COLO829 (cell line): Measurements from ENCODE around the gene LYZL6.
A peak's percentile ranks its signal among the peaks of the same experiment; 100 is the strongest.
"Not testable (repeated sequence)": the region's sequence is repeated elsewhere in the genome, so short reads cannot be mapped to it uniquely, and the experiment has no call there.

Experiments
- DNase-seq: peaks from one replicate; pipeline ENCODE4 v3.0.0; 2012; ENCODE audit warnings: low spot score

LYZL6 gene

DNA sequence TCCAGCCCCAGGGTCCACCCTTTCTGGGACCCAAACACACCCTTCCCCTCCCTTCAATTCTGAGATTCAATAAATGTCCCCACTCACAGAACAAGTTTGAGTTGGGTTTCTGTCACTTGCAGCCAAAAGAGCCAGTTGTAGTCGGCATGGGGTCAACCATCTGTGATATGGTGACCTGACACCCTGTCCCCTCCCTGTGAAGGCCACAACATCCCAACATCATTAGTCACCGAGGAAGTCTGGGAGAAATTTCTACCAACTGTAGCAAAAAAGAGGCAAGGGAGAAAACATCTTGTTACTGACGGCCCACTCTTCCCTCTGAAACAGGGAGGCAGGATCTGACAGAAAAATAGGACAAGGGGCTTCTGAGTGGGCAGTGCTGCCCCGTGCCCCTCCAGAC is 638 bp upstream of the LYZL6 start:
- DNase-seq: no peak

- DNase-seq: no peak
These were observed 826 bp downstream of the LYZL6 start for GRCh38 chr17:35942588-35943186.

GRCh38 chr17:35938492-35938891 is 5.0 kb downstream of the LYZL6 start:
- DNase-seq: not testable (repeated sequence)

GRCh38 chr17:35936063-35936462 is 7.5 kb downstream of the LYZL6 start:
- DNase-seq: no peak

GRCh38 chr17:35934760-35935159 is 8.8 kb downstream of the LYZL6 start:
- no peak for DNase-seq

GRCh38 chr17:35932586-35932985 is 10.9 kb downstream of the LYZL6 start:
- DNase-seq: no peak

DNA sequence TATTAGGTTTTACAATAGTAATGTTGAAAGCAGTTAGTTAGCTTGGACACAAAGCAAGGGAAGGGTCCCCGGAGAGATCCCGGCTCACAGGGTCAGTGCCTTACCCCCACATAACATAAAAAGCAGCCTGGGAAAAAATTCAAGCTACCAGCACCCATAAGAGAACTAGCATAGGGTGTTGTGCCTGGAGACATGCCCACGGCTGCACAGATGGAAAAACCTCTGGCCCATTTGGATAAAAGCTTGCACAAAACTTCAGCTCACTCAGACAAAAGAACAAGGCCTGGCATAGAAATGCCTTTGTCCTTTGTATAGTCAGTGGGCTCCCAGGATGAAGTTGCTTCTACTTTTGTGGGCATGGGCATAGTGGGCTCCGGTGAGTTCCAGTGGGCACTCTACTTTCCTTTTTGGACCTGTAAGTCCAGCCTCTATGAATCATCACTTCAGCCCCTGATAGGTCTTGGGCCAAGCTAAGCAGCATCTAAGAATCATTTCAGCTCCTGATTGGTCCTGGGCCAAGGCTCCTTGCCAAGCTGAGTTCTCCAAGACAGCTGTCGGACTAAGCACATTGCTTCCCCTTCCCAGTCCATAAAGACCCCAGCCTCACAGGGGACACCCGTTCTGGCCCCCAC is 11.6 kb downstream of the LYZL6 start:
- DNase-seq: no peak

DNA sequence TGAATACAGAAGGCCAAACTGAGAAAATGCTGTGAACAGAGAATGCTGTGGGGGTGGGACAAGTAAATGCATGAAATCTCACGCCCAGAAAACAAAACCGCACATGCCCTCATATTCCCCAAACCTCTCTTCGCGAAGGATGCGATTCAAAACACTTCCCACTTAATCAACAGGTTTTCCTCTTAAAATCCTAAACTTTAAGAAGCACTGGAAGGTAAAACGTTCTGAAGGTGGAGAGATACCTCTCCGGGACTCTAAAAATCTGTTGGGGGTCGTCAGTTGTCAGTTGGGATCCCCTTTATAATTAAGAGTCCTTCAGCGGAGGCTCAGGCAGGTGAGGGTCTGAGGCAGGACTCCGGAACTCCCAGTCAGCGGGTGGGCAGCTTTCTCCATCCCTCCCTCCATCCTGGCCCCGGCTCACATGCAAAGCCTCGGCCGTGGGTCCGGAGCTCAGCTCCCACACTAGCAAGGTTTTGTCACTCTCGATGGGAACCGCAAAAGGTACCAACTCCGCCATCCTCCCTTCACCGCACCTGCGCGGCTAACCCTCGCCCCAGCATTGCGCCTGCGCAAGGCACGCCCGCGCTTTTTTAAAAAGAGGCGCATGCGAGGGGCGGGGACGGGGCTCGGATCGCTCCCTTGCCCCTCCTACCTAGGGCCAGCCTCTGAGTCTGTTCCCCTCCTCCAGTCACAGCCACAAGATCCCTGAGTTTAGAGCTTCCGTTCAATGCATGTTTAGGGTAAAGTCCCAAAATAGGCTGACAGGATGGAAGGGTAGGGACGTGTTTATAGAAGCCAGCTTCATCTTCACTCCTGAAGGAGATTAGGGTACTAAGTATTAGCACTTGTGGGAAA is 13.1 kb downstream of the LYZL6 start, which contains the start of gene RDM1:
Gene RDM1 (minus strand): TSS at position 563 of the 855 bp plus-strand sequence. CDS start 46 bp downstream, at position 517.
- DNase-seq: peak; percentile 95

GRCh38 chr17:35927714-35928113 is 15.8 kb downstream of the LYZL6 start:
- no peak for DNase-seq

- DNase-seq: no peak
These were observed 19.9 kb downstream of the LYZL6 start for GRCh38 chr17:35923609-35924114.

DNA sequence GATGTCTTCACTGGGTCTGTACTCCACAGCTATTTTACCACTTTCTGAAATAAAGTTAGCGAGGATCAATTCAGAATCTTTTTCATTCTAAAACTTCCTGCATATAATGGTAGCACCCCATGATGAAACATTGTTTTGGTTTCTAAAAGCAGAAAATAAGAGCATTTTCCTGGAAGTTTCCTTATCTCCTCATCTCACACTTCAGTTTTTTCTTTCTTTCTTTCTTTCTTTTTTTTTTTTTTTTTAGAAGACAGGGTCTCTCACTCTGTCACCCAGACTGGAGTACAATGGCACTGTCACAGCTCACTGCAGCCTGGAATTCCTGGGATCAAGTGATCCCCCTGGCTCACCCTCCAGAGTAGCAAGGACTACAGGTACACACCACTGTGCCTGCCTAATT is 23.3 kb downstream of the LYZL6 start:
- DNase-seq: no peak

- no peak for DNase-seq
These were observed 24.8 kb downstream of the LYZL6 start for GRCh38 chr17:35918665-35919064.

- DNase-seq: no peak
These were observed 25.8 kb downstream of the LYZL6 start for GRCh38 chr17:35917519-35918213.

- DNase-seq: no peak
These were observed 28.2 kb downstream of the LYZL6 start for GRCh38 chr17:35915153-35915964.

- DNase-seq: no peak
These were observed 29.2 kb downstream of the LYZL6 start for GRCh38 chr17:35914354-35914753.

- DNase-seq: no peak
These were observed 29.9 kb downstream of the LYZL6 start for GRCh38 chr17:35913609-35914008.

GRCh38 chr17:35912942-35913341 is 30.6 kb downstream of the LYZL6 start:
- DNase-seq: no peak

- no peak for DNase-seq
These were observed 31.1 kb downstream of the LYZL6 start for GRCh38 chr17:35912339-35912912.

DNA sequence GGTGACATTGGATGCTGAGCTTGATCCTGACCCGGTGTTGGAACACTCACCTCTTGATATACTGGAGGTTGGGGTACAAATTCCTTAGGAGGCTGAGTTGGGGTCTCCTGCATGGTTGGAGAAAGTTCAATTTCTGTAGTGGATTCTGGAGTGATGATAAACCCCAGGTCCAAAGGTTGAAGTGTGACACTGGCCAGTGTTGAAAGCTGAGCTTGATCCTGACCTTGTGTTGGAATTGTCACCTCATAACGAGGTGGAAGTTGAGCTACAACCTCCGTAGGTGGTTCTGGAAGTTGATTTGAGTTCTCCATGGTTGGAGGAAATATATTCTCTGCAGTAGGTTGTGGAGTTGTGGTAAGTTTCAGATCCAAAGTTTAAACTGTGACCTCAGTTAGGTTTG is 34.1 kb downstream of the LYZL6 start:
- DNase-seq: no peak

DNA sequence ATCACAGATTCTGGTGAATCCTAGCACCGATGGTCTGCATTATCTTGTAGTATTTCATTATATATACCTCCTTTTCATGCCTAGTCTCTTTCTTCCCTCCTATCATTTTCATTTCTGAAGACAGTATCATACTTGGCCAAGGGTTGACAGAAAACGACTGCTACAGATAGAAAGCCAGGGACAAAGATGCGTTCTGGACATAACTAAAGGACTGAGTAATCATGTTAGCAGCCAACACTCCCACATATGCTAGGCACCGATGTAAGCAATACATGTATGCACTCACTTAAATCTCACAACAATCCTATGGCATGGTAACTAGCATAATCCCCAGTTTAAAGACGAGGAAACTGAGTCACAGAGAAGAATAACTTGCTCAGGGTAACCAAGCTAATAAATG is 35.8 kb downstream of the LYZL6 start:
- DNase-seq: no peak
